Left renal pelvis (tissue), 4 donors: ENCODE data around the gene MAZ. TPM values are rescaled to one million over a fixed set of nuclear protein-coding genes. Genes with fewer than 3 reads are reported as not detected.
"Not testable (repeated sequence)": the region's sequence is repeated elsewhere in the genome, so short reads cannot be mapped to it uniquely, and the experiment has no call there.

Experiments
- DNase-seq, 4 donors: peaks; one replicate each; pipeline ENCODE4 v3.0.0-alpha.2; 2013; ENCODE audit warnings: low read depth in 4 of 4, low spot score in 3 of 4
- polyA plus RNA-seq, 4 donors: library from polyadenylated mRNA; unstranded; fragments of 120-200 nt; gene quantifications; one replicate each; pipeline ENCODE4 v1.2.1, GENCODE V29; 2013; ENCODE audit not compliant: insufficient read length in 4 of 4

The MAZ gene
- polyA plus RNA-seq, 4 donors, result 267 to 339 (median 293) TPM

DNA sequence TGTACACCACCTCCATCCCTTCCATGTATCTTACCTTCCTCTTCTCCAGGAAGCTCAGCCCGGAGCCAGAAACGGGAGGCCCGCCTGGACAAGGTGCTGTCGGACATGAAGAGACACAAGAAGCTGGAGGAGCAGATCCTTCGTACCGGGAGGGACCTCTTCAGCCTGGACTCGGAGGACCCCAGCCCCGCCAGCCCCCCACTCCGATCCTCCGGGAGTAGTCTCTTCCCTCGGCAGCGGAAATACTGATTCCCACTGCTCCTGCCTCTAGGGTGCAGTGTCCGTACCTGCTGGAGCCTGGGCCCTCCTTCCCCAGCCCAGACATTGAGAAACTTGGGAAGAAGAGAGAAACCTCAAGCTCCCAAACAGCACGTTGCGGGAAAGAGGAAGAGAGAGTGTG, 13.2 kb downstream of the MAZ start:
- no peak for DNase-seq

DNA sequence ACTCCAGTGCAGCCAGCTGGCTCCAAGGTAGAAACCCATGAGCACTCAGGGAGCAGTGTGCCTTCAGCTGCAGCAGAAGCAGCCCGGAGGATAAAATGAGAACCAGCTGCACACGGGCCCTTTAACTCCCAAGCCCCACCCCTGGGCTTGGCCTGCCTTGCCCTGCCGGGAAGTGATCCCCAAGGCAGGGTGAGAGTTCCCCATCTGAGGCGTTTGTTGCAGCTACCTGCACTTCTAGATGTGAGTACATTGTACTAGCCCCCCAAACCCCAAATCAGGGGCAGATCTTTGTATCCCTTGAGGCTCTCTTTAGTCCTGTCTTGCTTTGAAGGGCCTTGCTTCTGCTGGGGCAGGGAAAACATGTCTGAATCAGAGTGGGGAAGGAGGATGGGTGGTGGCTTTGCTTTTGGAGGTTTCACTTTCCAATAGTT, 14.0 kb downstream of the MAZ start, which contains the start of gene MVP:
Gene MVP, plus strand, starts transcription at position 192 of the 431 bp plus-strand sequence. CDS start 10,088 bp downstream, outside the sequence.
- no peak for DNase-seq

DNA sequence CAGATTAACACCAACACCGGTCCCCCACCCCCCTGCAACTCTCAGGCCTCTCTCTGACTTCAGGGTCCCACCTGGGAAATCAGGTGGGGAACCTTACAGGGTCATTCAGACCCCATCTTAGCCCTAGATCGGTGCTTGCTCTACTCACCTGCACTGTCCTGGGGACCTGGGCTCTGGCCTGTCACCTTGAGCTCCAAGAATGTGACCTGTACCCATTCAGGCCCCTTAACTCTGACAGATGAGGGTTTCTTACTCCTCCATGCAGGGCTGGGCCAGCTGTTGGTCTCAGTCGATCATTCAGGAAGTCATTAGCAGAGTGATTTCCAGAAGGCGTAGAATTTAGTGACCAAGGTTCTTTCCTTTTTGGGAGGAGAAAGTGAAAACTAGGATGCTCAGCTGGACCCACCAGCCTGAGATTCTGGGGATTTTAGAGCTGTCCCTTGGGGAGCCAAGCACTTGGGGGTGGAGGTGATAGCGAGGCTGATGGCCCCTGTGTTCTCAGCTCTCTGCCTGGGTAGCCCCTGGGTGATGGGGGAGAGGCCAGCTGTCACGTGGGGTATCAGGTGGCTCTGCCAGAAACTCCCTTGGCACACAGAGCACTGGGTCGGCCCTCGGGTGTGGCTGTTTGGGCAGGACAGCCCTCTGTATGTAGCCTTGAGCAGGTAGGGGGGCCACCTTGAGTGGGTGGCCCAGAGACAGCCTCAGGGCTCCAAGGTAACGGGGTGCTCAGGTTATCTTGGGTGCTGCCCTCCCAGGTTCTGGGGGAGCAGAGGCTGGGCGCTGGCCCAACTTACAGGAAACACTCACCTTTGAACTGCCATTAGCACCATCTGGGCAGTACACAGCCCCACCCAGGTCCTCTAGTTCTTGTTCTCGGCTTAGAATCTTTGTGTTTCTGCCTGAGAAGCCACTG, 14.7 kb downstream of the MAZ start:
- no peak for DNase-seq

DNA sequence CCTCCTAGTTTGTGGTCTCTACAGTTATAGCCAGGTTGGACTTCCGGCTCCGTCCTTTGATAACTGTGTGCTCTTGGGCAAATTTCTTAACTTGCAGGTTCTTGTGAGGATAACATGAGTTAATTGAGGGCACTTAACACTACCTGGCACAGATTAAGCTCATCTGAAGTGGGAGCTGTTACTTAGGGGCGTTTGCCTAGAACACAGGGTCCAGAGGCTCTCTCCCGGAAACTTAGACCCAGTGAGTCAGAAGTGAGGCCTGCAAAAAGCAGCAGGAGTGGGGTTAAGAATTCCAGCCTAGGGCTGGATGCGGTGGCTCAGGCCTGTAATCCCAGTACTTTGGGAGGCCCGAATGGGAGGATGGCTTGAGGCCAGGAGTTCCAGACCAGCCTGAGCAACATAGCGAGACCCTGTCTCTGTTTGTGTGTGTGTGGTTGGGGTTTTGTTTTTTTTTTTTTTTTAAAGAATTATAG, 15.3 kb downstream of the MAZ start:
- no peak for DNase-seq

DNA sequence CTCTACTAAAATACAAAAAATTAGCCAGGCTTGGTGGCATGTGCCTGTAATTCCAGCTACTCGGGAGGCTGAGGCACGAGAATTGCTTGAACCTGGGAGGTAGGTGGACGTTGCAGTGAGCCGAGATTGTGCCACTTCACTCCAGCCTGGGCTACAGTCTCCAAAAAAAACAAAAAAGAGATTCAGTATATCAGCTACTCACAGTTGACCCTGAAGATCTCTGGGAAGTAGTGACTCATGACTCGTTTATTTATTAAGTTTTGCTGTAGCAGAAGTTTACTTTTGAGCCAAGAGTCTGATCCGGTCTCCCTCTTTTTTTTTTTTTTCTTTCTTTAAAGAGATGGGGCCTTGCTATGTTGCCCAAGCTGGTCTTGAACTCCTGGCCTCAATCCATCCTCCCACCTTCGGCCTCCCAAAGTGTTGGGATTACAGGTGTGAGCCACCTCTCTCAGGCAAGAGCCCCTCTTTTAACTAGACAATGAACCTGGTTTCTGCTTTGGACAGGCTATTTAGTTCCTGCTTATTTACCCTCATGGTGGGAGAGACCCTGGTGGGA, 18.3 kb downstream of the MAZ start:
- DNase-seq, result no peak

DNA sequence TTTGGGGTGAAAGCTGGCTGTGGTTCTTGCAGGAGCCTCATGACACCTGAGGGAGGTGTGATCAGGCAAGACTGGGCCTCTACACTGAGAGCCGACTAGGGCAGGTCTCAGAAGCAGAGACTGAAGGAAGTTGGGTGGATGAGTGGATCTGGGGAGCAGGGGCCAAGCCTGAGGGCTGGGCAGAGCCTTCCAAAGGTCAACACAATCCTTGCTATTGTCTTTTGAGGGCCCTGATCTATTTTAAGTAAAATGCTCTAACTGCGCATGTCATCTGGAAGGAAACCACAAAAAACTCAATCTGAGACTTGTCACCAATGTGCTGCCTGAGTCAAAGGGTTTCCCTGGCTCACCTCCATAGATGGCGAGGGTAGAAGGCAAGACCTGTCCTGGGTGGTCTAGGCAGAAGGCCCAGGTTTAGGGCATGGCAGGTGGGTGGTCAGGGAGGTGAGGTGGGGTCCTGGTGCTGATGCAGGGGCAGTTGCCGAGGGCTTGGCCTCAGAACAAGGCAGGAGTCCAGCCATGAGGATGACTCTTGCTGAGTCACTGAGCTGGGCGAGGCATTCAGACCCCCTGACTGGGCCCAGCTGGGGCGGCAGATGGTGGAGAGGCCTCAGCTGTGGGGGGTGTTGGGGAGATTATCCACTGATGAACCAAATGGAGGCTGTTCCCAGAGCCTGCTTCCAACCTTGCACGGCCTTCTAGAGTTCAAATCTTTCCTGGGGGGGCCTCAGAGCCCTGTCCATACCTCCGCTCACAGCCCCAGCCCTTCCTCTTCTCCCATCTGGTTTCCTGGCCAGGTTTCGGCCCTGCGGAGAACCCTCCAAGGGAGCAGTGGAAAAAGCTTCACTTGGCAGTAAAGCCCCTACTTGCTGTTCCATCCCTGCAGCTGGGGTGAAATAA, 19.1 kb downstream of the MAZ start:
- DNase-seq, result no peak

DNA sequence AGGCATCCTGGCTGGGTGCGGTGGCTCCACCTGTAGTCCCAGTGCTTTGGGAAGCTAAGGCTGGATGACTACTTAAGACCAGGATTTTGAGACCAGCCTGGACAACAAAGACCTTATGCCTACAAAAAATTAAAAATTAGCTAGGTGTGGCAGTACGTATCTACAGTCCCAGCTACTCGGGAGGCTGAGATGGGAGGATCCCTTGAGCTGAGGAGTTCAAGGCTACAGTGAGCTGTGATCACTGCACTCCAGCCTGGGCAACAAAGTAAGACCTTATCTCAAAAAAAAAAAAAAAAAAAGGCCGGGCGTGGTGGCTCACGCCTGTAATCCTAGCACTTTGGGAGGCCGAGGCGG, 20.0 kb downstream of the MAZ start:
- no peak for DNase-seq

DNA sequence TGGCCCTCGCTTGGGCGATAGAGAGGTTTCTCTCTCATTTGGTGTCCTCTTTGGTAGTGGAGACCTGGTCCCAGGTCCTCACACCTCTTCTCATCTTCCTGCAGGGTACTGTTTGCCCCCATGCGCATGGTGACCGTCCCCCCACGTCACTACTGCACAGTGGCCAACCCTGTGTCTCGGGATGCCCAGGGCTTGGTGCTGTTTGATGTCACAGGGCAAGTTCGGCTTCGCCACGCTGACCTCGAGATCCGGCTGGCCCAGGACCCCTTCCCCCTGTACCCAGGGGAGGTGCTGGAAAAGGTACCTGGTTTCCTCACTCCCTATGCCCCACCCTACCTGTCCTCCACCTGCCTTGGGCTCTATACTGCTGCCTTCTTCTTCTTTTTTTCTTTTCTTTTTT, 24.4 kb downstream of the MAZ start:
- no peak for DNase-seq

DNA sequence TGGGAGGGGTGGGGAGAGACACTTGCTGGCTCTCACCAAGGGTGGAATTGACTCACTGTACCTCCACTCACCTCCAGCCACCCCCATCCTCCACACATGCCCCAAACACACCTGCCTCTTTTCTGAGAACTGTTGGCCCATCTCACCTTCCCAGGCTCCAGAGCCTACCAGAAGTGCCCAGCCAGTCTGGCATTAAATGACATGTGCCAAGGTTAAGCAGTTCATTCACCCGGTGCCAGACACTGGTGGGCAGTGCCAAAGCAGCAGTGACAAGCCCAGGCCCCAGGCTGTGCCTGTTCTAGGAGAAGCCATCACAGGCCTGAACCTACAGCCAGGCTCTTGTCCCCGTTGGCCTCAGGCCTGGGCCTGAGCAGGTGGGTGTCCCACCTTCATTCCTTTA, 25.2 kb downstream of the MAZ start:
- no peak for DNase-seq

DNA sequence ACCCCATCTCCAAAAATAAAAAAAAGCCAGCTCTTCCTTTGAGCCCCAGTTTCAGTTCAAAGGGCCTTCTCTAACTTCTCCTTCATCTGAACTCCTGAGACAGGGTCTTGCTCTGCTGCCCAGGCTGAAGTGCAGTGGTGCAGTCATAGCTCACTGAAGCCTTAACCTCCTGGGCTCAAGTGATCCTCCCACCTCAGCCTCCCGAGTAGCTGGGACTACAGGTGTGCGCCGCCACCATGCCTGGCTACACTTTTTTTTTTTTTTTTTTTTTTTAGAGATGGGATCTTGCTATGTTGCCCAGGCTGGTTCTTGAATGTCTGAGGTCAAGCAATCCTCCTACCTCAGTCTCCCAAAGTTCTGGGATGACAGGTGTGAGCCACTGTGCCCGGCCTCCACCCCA, 26.9 kb downstream of the MAZ start:
- not testable (repeated sequence) for DNase-seq

DNA sequence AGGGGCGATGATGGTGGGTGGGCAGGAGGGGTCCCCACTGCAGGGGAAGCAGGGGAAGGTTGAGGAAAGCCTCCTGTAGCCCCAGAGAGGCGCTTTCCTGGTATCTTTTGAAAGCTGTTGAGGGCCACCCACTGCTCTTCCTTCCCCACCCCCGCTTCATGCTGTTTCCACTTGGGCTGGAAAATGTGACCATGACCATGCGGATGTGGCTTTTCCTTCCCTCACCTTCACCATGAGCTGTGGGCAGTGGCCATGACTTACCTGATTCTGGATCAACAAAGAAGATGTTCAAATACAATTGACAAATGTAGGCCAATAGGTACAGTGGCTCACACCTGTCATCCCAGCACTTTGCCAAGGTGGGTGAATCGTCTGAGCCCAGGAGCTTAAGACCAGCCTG, 27.8 kb downstream of the MAZ start:
- DNase-seq, result no peak

DNA sequence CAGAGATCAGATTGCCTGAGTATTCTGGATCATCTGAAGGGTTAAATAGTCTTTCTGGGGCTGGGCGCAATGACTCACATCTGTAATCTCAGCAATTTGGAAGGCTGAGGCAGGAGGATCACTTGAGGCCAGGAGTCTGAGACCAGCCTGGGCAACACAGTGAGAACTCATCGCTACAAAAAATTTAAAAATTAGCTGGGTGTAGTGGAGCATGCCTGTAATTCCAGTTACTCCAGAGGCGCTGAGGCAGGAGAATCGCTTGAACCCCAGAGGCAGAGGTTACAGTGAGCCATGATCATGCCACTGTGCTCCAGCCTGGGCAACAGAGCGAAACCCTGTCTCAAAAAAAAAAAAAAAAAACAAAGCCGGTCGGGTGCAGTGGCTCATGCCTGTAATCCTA, 29.6 kb downstream of the MAZ start:
- DNase-seq, result no peak

DNA sequence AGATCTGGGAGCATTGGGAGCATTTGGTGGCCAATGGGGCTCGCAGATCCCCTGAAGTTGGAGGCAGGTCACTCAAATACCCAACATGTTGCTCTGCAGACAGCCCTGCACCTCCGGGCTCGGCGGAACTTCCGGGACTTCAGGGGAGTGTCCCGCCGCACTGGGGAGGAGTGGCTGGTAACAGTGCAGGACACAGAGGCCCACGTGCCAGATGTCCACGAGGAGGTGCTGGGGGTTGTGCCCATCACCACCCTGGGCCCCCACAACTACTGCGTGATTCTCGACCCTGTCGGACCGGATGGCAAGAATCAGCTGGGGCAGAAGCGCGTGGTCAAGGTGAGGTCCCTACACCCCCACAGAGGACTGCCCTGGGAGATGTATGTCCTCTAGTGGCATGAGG, 30.3 kb downstream of the MAZ start:
- no peak for DNase-seq

DNA sequence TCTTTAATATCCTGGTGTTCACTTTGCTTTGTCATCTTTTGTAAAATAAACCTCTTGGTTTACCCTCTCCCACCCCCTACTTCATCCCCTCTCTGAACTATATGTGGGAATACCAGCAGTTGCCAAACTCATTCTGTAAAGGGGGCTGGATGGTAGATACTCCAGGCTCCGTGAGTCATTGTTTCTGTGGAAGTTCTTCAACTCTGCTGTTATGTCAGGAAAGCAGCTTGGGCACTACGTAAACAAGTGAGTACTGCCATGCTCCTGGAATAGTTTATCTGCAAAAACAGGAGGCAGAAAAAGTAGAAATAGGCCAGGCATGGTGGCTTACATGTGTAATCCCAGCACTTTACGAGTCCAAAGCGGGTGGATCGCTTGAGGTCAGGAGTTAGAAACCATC, 31.5 kb downstream of the MAZ start:
- no peak for DNase-seq

DNA sequence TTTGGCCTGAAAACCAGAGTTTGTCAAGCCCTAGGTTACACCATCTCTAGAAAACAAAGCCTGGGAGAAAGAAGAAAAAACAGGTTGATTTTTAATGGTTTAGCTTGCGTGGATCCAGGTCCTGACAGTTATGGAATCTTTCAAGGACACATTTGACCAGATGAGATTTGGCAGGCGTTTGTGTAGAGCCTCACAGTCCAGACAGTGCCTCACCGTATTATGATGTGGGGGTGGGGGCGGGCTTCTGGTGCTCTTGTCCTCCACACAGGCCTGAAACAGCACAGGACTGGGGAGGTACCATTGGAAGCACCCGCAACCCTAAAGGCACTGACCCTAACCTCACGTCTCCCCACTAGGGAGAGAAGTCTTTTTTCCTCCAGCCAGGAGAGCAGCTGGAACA, 33.5 kb downstream of the MAZ start:
- DNase-seq, result no peak

DNA sequence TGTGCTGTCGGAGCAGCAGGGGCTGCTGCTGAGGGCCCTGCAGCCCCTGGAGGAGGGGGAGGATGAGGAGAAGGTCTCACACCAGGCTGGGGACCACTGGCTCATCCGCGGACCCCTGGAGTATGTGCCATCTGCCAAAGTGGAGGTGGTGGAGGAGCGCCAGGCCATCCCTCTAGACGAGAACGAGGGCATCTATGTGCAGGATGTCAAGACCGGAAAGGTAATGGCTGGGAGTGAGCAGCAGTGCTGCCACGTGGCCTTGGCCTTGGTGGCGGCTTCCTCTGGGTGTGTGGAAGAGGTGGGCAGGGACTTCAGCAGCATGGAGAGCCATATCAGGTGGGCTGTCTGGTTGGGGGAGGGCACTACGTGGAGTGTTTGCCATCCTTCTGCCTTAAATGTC, 33.9 kb downstream of the MAZ start:
- DNase-seq, result no peak

DNA sequence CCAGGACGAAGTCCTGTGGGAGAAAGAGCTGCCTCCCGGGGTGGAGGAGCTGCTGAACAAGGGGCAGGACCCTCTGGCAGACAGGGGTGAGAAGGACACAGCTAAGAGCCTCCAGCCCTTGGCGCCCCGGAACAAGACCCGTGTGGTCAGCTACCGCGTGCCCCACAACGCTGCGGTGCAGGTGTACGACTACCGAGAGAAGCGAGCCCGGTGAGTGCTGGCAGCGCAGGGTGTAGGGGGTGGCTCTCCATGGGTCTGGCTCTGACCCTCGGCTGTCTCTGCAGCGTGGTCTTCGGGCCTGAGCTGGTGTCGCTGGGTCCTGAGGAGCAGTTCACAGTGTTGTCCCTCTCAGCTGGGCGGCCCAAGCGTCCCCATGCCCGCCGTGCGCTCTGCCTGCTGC, 35.3 kb downstream of the MAZ start:
- DNase-seq, result no peak

DNA sequence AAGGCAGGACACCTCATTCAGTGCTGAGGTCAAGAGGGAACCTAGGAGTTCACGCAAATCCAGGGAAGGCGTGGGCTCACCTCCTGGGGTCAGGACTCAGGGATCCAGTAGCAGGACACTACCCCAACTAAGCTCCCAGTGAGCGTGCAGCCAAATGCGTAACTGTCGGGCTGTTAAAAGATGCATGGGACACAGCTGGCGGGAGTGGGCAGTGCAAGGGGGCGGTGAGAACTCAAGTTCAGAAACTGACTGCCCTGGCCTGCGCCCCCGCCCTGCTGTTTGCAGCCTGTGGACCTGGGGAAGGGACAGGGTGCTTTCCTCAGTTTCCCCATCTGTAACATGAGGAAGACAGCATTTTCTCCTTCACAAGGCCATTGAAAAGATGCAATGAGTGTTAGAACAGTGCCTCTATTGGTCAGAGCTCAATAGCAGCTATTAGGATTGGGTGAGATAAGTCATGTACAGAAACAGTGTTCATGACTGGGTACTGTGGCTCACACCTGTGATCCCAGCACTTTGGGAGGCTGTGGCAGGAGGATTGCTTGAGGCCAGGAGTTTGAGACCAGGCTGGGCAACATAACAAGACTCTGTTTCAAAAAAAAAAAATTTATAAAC, 36.5 kb downstream of the MAZ start:
- DNase-seq, result no peak

DNA sequence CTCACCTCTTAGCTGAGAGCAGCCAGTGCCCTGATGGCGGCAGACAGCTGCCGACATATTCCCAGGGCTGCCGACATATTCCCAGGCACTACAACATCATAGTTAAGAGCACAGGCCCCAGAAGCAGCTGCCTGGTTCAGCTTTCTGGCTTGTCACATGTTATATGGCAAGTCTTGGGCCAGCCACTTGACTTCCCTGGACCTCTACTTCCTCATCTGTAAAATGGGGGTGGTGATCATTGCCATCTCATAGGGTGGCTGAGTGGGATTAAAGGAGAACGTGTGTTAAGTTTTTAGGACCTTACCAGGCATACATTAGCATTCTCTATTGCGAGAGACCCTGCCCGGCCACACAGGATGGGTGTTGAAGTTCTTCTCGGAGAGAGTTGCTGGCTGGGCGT, 37.6 kb downstream of the MAZ start:
- no peak for DNase-seq

DNA sequence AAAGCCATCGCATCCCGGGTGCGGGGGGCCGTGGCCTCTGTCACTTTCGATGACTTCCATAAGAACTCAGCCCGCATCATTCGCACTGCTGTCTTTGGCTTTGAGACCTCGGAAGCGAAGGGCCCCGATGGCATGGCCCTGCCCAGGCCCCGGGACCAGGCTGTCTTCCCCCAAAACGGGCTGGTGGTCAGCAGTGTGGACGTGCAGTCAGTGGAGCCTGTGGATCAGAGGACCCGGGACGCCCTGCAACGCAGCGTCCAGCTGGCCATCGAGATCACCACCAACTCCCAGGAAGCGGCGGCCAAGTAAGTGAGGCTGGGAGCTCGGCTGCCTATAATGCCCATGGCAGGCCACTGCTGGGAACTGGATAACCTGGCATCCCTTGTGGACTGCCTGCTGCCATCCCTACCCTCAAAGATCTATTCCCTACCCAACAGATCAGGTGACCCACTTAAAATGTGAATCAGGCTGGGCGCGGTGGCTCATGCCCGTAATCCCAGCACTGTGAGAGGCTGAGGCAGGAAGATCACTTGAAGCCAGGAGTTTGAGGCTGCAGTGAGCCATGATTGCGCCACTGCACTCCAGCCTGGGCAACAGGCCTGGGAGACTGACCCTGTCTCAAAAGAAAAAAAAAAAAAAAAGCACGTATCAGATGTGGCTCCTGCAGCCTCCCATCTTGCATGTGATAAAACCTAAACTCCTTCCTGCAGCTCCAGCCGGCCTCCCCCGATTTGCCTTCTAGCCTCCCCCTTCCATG, 38.4 kb downstream of the MAZ start:
- no peak for DNase-seq
